NCI-H146 treated with DMSO at 0.1 percent for 48 hours (cell line): ENCODE results near the gene FAM184B.

Experiments used
- DNase-seq: peaks from one replicate; lab custom pipeline; 2025; ENCODE audit not compliant: unreplicated experiment; lab: John Stamatoyannopoulos, UW

The FAM184B gene

DNA sequence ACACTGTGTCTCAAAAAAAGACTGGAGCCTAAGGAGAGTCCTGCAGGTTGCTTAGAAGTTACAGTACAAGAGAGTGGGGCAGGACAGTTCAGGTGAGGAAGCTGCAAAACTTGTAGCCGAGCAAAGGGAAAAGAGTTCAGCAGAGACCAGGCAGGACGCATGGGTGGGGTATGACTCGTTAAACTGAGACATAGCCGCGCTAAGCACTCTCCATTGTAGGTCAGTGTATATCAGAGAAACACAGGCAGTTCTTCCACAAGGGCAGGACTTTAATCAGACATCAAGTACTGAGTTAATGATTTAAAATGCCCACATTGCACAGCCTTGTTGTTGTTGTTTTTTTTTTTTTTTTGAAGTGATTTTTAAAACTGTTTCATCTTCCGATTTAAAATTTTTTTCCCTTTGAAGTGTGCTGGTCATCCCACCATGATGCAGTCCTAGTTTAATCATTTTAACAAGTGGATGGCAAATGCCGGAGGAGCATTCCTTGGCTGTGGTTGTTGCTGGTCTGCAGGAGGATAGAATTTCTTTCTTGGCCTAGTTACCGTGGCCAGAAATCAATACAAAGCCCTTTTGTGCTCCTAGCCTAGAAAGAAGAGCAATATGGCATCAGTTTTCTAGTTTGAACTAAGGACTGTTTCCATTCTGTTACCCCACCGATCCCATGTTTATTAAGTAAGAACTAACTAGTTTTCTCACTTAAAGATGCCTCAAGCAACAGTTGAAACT, 194.2 kb downstream of the FAM184B start:
- no peak for DNase-seq

DNA sequence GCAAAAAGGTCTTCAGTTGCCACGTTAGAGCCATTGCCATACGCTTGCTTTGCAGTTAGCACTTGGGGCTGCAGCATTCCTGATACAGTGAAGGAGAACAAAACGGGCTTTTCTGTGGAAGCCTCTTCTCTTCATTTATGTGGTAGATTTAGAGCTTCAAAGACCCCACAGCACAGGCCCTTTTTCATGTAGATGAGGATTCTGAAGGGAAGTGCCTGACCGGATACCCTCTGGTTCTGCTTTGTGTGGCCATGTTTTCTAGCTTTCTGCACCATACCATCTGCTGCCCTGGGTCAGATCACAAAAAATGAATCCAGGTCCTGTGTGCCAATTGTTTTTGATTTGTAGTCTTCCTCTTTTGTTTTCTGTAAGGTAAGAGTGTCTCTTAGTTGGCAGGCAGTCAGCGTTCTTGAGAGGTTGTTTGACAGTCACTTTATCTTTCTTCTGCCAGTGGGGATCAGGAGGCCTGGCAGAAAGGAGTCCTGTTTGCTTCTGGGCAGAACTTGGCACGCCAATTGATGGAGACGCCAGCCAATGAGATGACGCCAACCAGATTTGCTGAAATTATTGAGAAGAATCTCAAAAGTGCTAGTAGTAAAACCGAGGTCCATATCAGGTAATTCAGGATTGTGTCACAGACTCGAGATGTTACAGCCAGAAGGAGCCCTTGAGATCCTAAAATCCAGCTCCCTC, 196.8 kb downstream of the FAM184B start:
- DNase-seq = no peak

DNA sequence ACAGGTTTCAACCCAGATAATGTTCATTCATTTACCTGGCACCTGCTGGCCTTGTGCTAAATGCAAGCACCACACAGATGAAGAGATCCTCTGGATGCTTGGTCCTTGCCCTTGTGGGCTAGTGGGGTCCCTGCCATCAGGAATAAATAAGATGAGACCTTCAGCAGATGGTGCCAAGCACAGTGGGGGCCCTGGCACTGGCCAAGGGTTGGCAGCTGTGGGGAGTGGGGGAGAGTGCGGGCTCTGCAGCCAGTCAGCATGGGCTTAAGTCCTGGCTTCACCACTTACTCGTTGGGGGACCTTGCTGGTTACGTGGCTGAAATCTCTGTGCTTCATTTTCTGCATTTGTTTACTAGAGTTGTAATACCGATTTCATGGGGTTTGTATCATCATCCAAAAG, 197.5 kb downstream of the FAM184B start:
- no peak for DNase-seq

DNA sequence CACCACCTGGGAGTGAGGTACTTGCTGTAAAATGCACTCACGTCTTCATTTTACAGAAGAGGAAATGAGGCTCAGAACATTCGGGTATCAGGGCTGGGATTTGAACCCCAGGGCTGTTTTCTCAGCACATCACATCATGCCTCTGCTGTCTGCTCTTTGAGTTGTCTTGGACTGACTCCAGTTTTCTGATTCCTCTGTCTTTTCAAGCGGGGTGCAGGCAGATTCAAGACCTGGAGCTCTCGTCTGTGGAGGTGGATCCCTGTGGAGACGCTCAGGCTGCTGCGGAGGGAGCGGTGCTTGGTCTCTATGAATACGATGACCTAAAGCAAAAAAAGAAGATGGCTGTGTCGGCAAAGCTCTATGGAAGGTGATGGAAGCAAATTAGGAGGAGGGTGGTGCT, 198.1 kb downstream of the FAM184B start:
- no peak for DNase-seq

DNA sequence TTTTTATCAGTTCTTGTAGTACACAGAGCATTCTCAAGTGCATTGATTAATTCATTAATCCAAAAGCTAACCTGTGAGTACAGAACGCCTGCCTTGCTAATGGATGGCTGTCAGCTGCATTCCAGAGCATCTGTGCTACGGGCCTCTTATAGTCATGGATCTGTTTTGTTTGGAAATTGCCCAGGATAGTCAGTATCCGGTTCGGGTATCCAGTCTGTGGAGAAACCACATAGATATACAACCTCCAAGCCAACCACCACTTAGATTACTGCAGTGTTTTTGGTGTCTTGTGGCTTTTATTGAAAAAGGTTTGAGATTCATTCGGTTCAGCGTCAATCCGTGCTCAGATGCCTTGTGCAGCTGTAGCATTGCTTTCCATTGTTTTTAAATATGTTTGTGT, 200.5 kb downstream of the FAM184B start:
- DNase-seq = no peak
